GM19025 (cell line): ENCODE measurements around the gene CYP4F22.
A peak's percentile ranks its signal among the peaks of the same experiment; 100 is the strongest.
"Not testable (repeated sequence)": the region's sequence is repeated elsewhere in the genome, so short reads cannot be mapped to it uniquely, and the experiment has no call there.

ENCODE experiments used
- ATAC-seq: cut with Tn5 transposase; IDR thresholded peaks from one replicate; pipeline ENCODE4 v1.9.1; 2021; ENCODE audit warnings: mild to moderate bottlenecking, low read depth, moderate library complexity; ENCODE audit not compliant: unreplicated experiment

Gene CYP4F22

DNA sequence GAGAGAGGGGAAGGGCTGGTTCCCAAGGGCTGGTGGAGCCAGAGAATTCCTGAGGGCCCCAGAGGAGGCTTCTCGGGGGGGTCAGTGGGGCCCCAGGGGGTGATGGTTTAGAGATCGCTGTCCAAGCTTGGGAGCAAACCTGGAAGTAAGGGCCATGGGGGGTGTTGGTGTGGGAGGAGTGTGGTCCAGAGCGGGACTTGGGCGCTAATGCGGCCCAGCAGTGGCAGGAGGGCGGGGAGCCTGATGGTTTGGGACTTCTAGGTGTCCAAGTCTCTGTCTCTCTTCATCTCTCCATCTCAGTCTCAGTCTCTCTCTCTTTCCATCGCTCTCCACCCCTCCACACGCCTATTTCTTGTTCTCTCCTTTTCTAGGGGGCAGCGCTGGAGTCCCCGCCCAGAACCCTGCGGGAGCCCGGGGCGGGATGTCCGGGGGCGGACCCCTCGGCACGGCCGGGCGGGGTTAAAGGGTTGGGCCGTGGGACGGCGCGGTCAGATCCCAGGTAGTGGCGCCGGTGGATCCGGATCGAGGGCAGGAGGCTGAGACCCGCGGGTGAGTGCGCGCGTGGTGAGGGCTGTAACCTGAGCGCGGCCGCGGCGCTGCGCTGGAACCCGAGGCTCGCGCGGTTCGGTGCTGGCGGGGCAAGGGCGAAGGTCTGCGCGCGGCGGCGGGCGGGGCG, at the start of gene CYP4F22:
CYP4F22 (plus strand) TSS at position 491 of the 676 bp plus-strand sequence. CDS start 16,812 bp downstream, outside the sequence.
- ATAC-seq, result no peak

DNA sequence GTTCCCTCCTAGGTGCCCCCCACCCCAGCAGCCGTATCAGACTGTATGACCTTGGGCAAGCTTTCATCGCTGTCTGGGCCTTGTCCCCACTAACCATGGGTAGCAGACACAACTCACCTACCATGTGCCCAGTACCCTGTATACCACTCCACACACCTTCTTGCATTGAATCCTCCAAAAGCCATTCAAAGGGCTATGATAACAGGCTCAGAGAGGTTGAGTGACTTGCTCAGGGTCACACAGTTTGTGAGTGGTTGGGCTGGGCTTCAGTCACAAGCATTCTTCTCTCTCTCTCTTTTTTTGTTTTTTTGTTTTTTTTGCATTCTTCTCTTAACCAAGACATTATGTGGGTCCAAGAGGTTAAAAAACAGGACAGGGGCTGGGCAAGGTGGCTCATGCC, 46.6 kb upstream of the CYP4F22 start:
- ATAC-seq, result no peak

DNA sequence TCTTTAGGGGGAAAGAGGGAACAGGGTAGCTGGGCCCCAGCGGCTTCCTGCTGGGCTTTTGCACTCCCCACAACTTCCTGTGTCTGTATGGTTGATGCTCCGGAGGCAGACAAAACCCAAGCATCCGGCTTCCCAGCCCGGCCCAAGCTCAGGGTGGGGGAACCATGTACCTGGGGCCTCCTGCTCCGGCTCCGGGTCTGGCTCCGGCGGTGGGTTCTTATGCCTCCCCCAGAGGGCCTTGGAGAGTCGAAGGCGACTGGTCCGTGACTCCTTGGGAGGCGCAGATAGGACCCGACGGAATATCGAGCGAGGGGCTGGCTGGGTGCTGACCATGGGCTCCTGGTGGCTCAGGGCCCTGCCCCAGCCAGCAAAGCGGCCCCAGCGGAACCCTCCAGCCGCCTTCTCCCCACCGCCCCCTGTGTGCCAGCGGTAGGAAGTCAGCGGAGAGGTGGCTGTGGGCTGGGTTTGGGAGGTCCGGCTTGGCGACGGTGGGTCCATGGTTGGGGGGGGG, 44.4 kb upstream of the CYP4F22 start:
- ATAC-seq, result no peak

DNA sequence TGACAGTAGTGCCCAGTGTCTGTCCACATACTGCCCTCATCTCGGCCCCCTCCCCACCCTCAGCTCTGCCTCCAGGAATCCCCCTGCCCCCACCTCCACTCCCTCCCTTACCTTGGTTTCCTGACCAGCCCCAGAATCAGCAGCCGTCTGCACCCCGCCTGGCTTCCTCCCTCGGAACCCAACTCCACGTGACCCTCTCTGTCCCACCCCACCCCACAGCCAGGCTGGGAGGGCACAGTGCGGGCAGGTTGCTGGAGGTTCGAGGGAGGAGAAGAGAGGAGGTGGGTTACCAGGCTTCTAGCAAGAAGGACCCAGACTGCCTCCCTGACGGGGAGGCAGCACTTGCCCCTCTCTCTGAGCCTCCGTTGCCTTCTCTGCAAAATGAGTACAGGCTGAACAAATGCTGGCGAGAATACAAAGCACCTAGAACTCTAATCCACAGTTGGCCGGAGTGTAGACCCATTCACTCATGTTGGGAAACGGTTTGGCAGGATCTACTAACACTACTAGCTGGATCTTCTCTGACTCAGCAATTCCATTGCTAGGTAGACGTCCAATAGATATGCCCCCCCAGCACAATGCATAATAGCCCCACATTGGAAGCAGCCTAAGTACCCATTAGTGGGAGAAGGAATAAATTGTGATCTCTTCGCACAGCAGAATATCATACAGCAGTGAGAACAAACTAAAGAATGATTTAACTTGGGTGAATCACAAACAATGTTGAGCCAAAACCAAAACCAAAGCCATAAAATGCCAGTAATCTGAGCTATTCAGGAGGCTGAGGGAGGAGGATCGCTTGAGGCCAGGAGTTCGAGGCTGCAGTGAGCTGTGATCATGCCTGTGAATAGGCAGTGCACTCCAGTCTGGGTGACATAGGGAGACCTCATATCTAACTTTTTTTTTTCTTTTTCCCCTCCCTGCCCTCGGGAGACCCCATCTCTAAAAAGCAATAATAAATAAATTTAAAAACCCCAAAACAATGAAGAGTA, 43.6 kb upstream of the CYP4F22 start, which contains the start of gene RASAL3:
RASAL3 (minus strand) TSS at position 151 of the 992 bp plus-strand sequence. CDS start 186 bp downstream, outside the sequence.
- peak; percentile 40 for ATAC-seq

DNA sequence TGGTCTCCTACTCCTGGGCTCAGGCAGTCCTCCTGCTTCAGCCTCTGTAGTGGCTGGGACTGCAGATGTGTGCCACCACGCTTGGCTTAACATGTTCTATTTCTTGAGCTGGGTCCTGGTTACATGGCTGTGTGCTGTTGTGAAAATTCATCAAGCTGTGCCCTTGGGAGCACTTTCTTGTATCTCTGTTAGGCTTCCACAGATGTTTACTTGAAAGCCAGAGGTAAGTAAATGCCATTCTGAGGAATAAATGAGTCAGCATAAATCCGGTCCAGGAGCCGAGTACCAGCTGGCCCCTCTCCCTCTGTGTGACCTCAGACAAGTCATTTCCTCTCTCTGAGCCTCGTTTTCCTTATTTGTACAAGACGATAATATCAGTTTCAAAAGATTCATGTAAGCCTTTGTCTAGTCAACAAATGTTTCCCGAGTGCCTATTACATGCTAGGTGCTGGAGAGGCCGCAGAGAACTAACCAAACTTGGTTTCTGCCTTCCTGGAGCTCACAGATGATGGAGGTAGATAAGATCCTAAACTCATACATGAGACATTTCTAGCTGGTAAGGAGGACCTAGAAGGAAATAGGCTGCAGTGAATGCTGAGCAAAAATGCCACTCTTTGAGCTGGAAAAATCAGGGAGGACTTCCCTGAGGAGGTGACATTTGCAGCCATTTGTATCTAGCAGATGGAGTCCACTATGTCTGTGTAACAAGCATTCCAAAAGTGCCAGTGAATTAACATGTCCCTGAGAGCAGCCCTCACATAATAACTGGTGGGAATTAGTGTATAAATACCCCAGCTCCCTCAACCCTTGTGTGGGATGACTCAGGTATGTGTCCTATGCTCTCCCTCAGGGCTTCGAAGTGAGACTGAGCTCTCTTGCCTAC, 41.2 kb upstream of the CYP4F22 start:
- ATAC-seq, result peak; percentile 51

DNA sequence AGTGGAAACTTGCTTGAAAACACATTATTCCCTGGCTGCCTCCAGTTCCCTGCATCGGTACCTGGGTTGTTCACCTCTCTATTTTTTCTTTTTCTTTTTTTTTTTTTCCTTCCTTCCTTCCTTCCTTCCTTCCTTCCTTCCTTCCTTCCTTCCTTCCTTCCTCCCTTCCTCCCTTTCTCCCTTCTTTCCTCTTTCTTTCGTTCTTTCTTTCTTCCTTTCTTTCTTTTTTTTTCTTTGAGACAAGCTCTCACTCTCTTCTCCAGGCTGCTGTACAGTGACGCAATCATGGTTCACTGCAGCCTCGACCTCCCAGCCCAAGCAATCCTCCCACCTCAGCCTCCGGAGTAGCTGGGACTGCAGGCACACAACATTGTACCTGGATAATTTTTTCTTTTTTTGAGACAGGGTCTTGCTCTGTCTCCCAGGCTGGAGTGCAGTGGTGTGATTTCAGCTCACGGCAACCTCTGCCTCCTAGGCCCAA, 40.6 kb upstream of the CYP4F22 start:
- no peak for ATAC-seq

DNA sequence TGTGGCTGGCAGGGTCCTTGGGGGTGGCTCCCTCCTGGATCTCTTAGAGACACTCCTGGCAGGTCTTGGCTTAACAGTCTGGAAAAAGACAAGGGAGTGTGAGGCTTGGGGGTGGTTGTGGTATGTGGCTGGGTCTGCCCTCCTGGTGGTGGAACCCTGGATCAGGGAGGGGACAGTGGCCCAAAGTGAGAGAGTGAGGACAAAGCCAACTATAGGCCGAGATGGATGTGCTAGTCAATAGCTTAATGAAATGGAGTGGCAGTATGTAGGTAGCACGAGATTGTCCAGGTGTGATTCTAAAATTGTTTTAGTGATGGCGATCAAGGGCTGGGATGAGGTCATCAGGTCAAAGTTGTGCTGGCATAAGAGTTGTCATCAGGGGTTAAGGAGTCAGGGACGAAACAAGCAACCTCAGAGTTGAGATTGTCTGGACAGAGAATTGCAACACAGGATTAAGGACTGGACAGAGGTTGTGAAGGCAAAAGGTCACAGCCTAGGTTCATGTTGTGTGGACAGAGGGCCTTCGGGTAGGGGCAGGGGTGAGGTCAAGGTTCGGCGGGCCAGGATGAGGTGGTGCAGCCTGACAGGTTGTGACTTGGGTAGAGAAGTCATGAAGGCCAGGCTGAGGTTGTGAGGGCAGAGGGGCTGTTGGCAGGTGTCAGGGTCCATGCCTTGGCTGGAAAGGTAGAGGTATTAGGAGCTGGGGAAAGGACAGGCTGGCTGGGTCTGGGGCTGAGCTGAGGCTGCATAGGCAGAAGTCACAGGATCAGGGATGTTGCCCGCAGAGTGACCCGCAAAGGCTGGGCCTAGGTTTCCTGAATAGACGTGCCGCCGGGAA, 39.4 kb upstream of the CYP4F22 start:
- no peak for ATAC-seq

GRCh38 chr19:15469513-15470297, 38.6 kb upstream of the CYP4F22 start:
- no peak for ATAC-seq

DNA sequence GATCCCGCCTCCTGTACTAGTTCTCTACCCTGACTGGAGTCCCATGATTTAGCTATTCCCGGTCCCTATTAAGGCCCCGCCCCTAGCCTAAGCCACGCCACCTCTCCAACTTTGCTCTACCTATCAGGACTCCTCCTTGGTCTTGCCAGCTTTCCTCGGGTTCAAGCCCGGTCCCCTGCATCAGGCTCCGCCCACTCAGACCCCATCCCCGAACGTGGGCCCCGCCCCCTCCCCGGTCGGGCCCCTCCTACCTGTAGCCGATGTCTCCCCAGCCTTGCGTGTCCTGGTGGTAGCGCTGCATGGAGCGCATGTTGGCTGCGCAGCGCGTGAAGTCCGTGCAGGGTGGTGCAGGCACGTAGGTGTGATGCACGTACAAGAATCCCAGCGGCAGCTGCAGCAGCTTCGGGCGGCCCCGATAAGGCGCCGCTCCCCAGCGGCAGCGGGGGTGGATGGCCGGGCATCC, 36.7 kb upstream of the CYP4F22 start:
- ATAC-seq, result no peak

DNA sequence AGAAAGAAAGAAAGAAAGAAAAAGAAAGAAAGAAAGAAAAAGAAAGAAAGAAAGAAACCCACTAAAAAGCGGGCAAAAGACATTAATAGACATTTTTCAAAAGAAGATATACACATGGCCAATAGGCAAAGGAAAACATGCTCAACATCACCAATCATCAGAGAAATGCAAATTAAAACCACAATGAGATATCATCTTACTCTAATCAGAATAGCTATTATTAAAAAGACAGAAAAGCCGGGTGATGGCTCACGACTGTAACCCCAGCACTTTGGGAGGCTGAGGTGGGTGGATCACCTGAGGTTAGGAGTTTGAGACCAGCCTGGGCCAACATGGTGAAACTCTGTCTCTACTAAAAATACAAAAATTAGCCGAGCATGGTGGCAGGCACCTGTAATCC, 34.5 kb upstream of the CYP4F22 start:
- not testable (repeated sequence) for ATAC-seq

GRCh38 chr19:15475169-15475568, 33.2 kb upstream of the CYP4F22 start:
- ATAC-seq, result no peak

DNA sequence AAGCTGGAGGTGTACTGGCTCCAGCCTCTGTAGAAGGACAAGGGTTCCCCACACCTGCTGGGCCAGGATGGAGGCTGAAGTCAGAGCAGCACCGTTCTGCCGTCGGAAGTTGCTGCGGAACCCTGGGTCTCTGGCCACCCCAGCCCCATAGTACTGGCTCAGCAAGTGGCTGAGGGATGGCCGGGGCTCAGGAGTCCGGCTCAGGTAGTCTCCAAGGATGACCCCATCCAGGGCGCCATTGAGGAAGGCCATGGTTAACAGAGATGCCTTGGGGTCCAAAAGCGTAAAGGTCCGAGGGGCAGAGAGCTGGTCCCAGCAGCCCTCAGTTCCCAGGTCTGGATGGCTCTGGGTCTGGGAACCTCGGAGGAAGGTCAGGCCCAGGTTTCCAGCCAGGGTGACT, 32.7 kb upstream of the CYP4F22 start:
- no peak for ATAC-seq

- ATAC-seq, result no peak
These were observed 32.0 kb upstream of the CYP4F22 start for GRCh38 chr19:15476325-15476724.

DNA sequence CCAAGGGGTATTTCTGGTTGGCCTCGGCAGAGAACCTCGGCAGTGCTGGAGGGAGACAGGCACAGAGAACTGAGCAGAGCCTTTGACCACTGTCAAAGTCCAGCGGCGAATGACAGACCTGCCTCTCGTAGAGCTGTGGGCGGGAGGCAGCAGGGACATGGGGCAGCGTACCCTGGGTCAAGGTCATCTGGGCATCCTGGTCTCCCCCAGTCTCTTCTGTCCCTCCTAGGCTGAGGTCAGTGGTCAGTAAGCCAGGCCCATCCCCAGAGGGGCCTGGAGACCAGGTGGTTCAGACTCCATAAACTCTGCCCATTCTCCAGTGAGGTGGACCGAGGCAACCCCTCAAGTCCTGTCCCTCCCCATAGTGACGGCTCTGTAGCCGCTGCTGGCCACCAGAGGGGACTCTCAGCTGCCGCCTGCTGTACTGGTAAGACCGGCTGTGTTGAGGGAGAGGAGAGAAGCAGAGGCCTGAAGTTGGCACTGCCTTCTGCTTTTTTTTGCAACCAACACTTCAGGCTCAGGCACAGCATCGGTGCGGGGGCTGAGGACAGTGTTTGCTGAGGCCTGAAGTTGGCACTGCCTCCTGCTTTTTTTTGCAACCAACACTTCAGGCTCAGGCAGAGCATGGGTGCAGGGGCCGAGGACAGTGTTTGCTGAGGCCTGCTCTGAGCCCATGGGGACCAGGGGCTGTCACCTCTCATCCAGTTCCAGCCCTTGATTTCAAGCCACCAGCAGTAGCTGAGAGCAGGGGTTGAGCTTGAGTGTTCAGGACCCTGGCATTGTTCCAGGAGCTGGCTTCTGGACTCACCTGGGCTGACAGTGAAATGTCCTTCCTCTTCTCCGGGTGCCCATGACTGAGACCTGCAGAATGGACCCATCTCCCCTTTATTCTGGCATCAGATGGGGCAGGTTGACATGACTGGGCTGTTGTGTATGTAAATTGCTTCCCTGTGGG, 28.7 kb upstream of the CYP4F22 start, which contains the start of gene PGLYRP2:
PGLYRP2 (minus strand) TSS at position 111 of the 955 bp plus-strand sequence. CDS start 130 bp downstream, outside the sequence.
- ATAC-seq, result no peak

DNA sequence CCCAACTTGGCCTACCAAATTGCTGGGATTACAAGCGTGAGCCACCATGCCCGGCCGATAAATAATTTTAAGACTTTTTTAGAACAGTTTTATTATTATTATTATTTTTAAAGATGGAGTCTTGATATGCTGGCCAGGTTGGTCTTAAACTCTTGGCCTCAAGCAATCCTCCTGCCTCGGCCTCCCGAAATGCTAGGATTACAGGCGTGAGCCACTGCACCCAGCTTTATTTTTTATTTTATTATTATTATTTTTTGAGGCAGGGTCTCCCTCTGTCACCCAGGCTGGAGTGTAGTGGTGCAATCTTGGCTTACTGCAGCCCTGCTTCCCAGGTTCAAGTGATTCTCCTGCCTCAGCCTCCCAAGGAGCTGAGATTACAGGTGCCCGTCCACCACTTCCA, 27.3 kb upstream of the CYP4F22 start:
- not testable (repeated sequence) for ATAC-seq

- ATAC-seq, result not testable (repeated sequence)
These were observed 22.6 kb upstream of the CYP4F22 start for GRCh38 chr19:15485768-15486167.

DNA sequence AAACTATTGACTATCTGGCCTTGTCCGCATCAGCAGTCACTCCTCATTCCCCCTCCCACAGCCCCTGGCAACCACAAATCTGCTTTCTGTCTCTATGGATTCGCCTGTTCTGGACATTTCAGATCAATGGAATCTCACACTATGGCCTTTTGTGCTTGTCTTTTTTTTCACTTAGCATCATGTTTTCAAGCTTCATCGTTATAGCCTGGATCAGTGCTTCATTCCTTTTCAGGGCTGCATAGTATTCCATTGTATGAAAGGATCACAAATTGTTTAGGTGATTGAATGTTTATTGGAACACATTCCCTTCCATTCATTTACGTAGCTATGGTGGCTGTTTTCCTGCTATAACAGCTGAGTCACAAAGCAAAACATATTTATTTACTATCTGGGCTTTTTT, 21.3 kb upstream of the CYP4F22 start:
- no peak for ATAC-seq
